Ovary (tissue), 9 donors: ENCODE data around the gene TMUB1. TPM values are rescaled to one million over a fixed set of nuclear protein-coding genes. Genes with fewer than 3 reads are reported as not detected.

Experiments used
- DNase-seq, 5 donors: peaks; one replicate each; pipeline ENCODE4 v3.0.0-alpha.2; 2019 to 2020
- H3K27ac ChIP-seq, 2 donors: fragments of 200-600 bp; one replicate each; pipeline versions ENCODE4 v1.5.1 to v1.8.0; 2019 to 2022
- H3K27me3 ChIP-seq: fragments of 200-600 bp; one replicate; pipeline ENCODE4 v1.8.0; 2022
- H3K36me3 ChIP-seq: fragments of 200-600 bp; sonication (generic); one replicate; pipeline ENCODE4 v1.5.1; 2019
- H3K4me1 ChIP-seq: one replicate; pipeline ENCODE4 v1.8.1; 2013; ENCODE audit warnings: mild to moderate bottlenecking, moderate library complexity; ENCODE audit not compliant: insufficient read depth
- H3K4me3 ChIP-seq: fragments of 200-600 bp; sonication (generic); one replicate; pipeline ENCODE4 v1.5.1; 2017
- H3K9me3 ChIP-seq, 2 donors: fragments of 200-600 bp in 1 of 2; sonication (generic) in 1 of 2; one replicate each; pipeline versions ENCODE4 v1.5.1 to v1.8.1; 2013 to 2019; ENCODE audit warnings: mild to moderate bottlenecking in 1 of 2, moderate library complexity in 1 of 2
- CTCF ChIP-seq, 3 donors: fragments of 450-650 bp in 2 of 3; fragments of 200-600 bp in 1 of 3; IDR thresholded peaks; one replicate each; pipeline versions ENCODE4 v1.5.1 to v1.8.0; 2016 to 2022; ENCODE audit warnings: antibody characterized with exemption in 3 of 3, mild to moderate bottlenecking in 1 of 3
- EP300 ChIP-seq: sonication (generic); formaldehyde crosslinking; IDR thresholded peaks from one replicate; pipeline ENCODE4 v1.6.1; 2017; ENCODE audit warnings: antibody characterized with exemption
- POLR2A ChIP-seq: fragments of 450-650 bp; IDR thresholded peaks from one replicate; pipeline ENCODE4 v1.6.1; 2017; ENCODE audit warnings: antibody characterized with exemption, mild to moderate bottlenecking, moderate library complexity
- WGBS, 3 donors: extraction: QIAGEN DNeasy Blood & Tissue Kit in 1 of 3; methylation state at CpG; one replicate each; pipeline versions ENCODE4 v1.1.5 to v1.1.7; 2013 to 2017; 5-methylcytosine and 5-hydroxymethylcytosine counted together
- intact Hi-C, 4 donors: fragments of 100-400 bp; cut with DNase I; formaldehyde crosslinking; loops; one replicate each; pipeline versions ENCODE4 v1.11.0 to v1.15.1; 2022 to 2023
- polyA plus RNA-seq, 2 donors: library from polyadenylated mRNA; stranded (reverse); fragments of 200-250 nt in 1 of 2; fragments of 350-450 nt in 1 of 2; fragmentation: Illumina TruSeq in 1 of 2; extraction: RNeasy Lipid Tissue Mini Kit (QIAGEN cat#74804) in 1 of 2; gene quantifications; one replicate each; pipeline ENCODE4 v1.2.3, GENCODE V29; 2013 to 2014
- total RNA-seq, 7 donors: library from RNA; depleted of rRNA in 2 of 7; stranded (reverse); fragments of >200 nt in 2 of 7; fragmentation: NEBNext Ultra II Directional in 3 of 7; extraction: Animal tissue kit (Norgen Biotek cat#: 25700) in 3 of 7; gene quantifications; one replicate each; pipeline versions ENCODE4 v1.1.0 to v1.2.4, GENCODE V29; 2016 to 2023
- donor health status: DM: no; HTN: no; CAD: no; lungs with moderate emphysema.
- donor health status: DM: no; HTN: no; CAD: no.
- donor health status: Bipolar disorder and iron deficiency.
- donor health status: DM: yes; HTN: yes; CAD: no.
- donor health status: DM: no; HTN: no; CAD: no.
- donor health status: DM: yes; HTN: yes; CAD: no.

Gene TMUB1
- total and polyA plus RNA-seq, 9 donors: 1.9 to 40.3 (median 28.8) TPM

GRCh38 chr7:151099486-151100211, 16.4 kb upstream of the TMUB1 start:
- Histone ChIP-seq H3K4me1 (peaks cover 5% of the 10 kb centered on the region), H3K9me3 (no peaks in the 10 kb centered on the region), H3K27me3 (no peaks in the 10 kb centered on the region), H3K36me3 (no peaks in the 10 kb centered on the region), H3K4me3 (no peak overlapping the region), H3K27ac (no peak overlapping the region)
- WGBS, 3 donors: 72 to 80% (median 74%) methylated on average over 20 of the region's 20 CpGs
- intact Hi-C loops: no loop called here
- no peak for DNase-seq
- no peak for TF ChIP-seq CTCF (IDR thresholded peaks at IDR 0.05)

- H3K27ac ChIP-seq: no peak overlapping the region
- TF ChIP-seq POLR2A: no peak
- no peak for TF ChIP-seq EP300
- no peak for TF ChIP-seq CTCF (IDR thresholded peaks at IDR 0.05)
- no peak for DNase-seq
- H3K9me3 ChIP-seq: no peaks in the 10 kb centered on the region
- intact Hi-C loops: no loop called here
- no peaks in the 10 kb centered on the region for H3K27me3 ChIP-seq
- H3K4me1 ChIP-seq: peaks cover 5% of the 10 kb centered on the region
- no peaks in the 10 kb centered on the region for H3K36me3 ChIP-seq
- no peak overlapping the region for H3K4me3 ChIP-seq
- WGBS, 3 donors: 73 to 76% (median 75%) methylated on average over 17 of the region's 17 CpGs
Observed at GRCh38 chr7:151095828-151096475, 12.7 kb upstream of the TMUB1 start.

GRCh38 chr7:151095123-151095797, 12.0 kb upstream of the TMUB1 start:
- intact Hi-C loops: no loop called here
- DNase-seq: no peak
- H3K9me3 ChIP-seq: no peaks in the 10 kb centered on the region

GRCh38 chr7:151094675-151095074, 11.4 kb upstream of the TMUB1 start:
- TF ChIP-seq EP300 (no peak), POLR2A (no peak), CTCF (IDR thresholded peaks at IDR 0.05) (no peak)
- no peak overlapping the region for H3K27ac ChIP-seq
- WGBS, 3 donors: 77 to 82% (median 81%) methylated on average over 5 of the region's 5 CpGs
- no peak for DNase-seq
- H3K4me1 ChIP-seq: peaks cover 7% of the 10 kb centered on the region
- intact Hi-C loops: no loop called here
- no peaks in the 10 kb centered on the region for H3K27me3 ChIP-seq
- no peaks in the 10 kb centered on the region for H3K36me3 ChIP-seq
- no peak overlapping the region for H3K4me3 ChIP-seq
- no peaks in the 10 kb centered on the region for H3K9me3 ChIP-seq

More at GRCh38 chr7:151095123-151095797, 12.0 kb upstream of the TMUB1 start:
- peaks cover 5% of the 10 kb centered on the region for H3K4me1 ChIP-seq
- H3K36me3 ChIP-seq: no peaks in the 10 kb centered on the region
- TF ChIP-seq EP300 (no peak), POLR2A (no peak), CTCF (IDR thresholded peaks at IDR 0.05) (no peak)
- no peak overlapping the region for H3K4me3 ChIP-seq
- WGBS, 3 donors: 70 to 72% (median 71%) methylated on average over 10 of the region's 10 CpGs
- H3K27me3 ChIP-seq: no peaks in the 10 kb centered on the region
- H3K27ac ChIP-seq: no peak overlapping the region
